ENCODE data around the gene SCAPER. TPM values are rescaled to one million over a fixed set of nuclear protein-coding genes. Genes with fewer than 3 reads are reported as not detected.
A peak's percentile ranks its signal among the peaks of the same experiment; 100 is the strongest.

SCAPER gene
- total RNA-seq, 1 experiment from 2014 or later: 21.5 TPM

GRCh38 chr15:76347482-76348055, 557.6 kb downstream of the SCAPER start:
- H3K36me3 ChIP-seq (ENCODE audit: insufficient read depth, low read length, poor library complexity, severe bottlenecking): no peaks in the 10 kb centered on the region
- no TSS peak for BruUV-seq (replicated peaks)
- H3K27me3 ChIP-seq (replicated peaks; ENCODE audit: insufficient read depth, low read depth, low read length, poor library complexity): peaks cover 61% of the 10 kb centered on the region
- no peaks in the 10 kb centered on the region for H3K9me3 ChIP-seq (ENCODE audit: low read depth, low read length, poor library complexity, severe bottlenecking)
- H3K27ac ChIP-seq (ENCODE audit: low read depth, low read length, poor library complexity, severe bottlenecking): no peak overlapping the region
- H3K4me3 ChIP-seq (ENCODE audit: low read depth, low read length, poor library complexity, severe bottlenecking): peak overlapping the region; percentile 47
- no peak for TF ChIP-seq CTCF (conservative IDR thresholded peaks at IDR 0.05; ENCODE audit: low read depth, low read length)
- no peak for TF ChIP-seq EZH2 (IDR thresholded peaks at IDR 0.05; ENCODE audit: borderline replicate concordance, low read depth, low read length, poor library complexity, severe bottlenecking)
- no peak for DNase-seq (ENCODE audit: low spot score)
- ChIA-PET POLR2A (ENCODE audit: low non-redundant PET) (interaction anchor here (0.6 kb wide), 1 partner anchor 30 kb away, joined by 3 read pairs; no protein-coding TSS in a partner anchor), CTCF (no interaction called here)
- peaks cover 22% of the 10 kb centered on the region for H3K4me1 ChIP-seq (ENCODE audit: insufficient read depth, low read length, poor library complexity, severe bottlenecking)
- intact Hi-C loops (cut with micrococcal nuclease; ENCODE audit: unreplicated experiment): no loop called here

GRCh38 chr15:76346669-76347481, 558.3 kb downstream of the SCAPER start:
- Histone ChIP-seq H3K4me1 (ENCODE audit: insufficient read depth, low read length, poor library complexity, severe bottlenecking) (peaks cover 22% of the 10 kb centered on the region), H3K9me3 (ENCODE audit: low read depth, low read length, poor library complexity, severe bottlenecking) (no peaks in the 10 kb centered on the region), H3K4me3 (ENCODE audit: low read depth, low read length, poor library complexity, severe bottlenecking) (peak overlapping the region; percentile 47), H3K27me3 (replicated peaks; ENCODE audit: insufficient read depth, low read depth, low read length, poor library complexity) (peaks cover 68% of the 10 kb centered on the region), H3K27ac (ENCODE audit: low read depth, low read length, poor library complexity, severe bottlenecking) (no peak overlapping the region), H3K36me3 (ENCODE audit: insufficient read depth, low read length, poor library complexity, severe bottlenecking) (no peaks in the 10 kb centered on the region)
- no TSS peak for BruUV-seq (replicated peaks)
- peak; percentile 74 for DNase-seq (ENCODE audit: low spot score)
- TF ChIP-seq EZH2 (IDR thresholded peaks at IDR 0.05; ENCODE audit: borderline replicate concordance, low read depth, low read length, poor library complexity, severe bottlenecking) (peak; percentile 67), CTCF (conservative IDR thresholded peaks at IDR 0.05; ENCODE audit: low read depth, low read length) (no peak)
- intact Hi-C loops (cut with micrococcal nuclease; ENCODE audit: unreplicated experiment): no loop called here
- POLR2A ChIA-PET (ENCODE audit: low non-redundant PET): interaction anchor here (0.6 kb wide), 1 partner anchor 30 kb away, joined by 3 read pairs; no protein-coding TSS in a partner anchor
- CTCF ChIA-PET: no interaction called here

GRCh38 chr15:76345880-76346668, 559.1 kb downstream of the SCAPER start:
- H3K27ac ChIP-seq (ENCODE audit: low read depth, low read length, poor library complexity, severe bottlenecking): no peak overlapping the region
- H3K4me1 ChIP-seq (ENCODE audit: insufficient read depth, low read length, poor library complexity, severe bottlenecking): peaks cover 24% of the 10 kb centered on the region
- no peaks in the 10 kb centered on the region for H3K9me3 ChIP-seq (ENCODE audit: low read depth, low read length, poor library complexity, severe bottlenecking)
- intact Hi-C loops (cut with micrococcal nuclease; ENCODE audit: unreplicated experiment): no loop called here
- peaks cover 76% of the 10 kb centered on the region for H3K27me3 ChIP-seq (replicated peaks; ENCODE audit: insufficient read depth, low read depth, low read length, poor library complexity)
- POLR2A ChIA-PET (ENCODE audit: low non-redundant PET): no interaction called here
- DNase-seq (ENCODE audit: low spot score): no peak
- CTCF ChIA-PET: no interaction called here
- peak overlapping the region; percentile 47 for H3K4me3 ChIP-seq (ENCODE audit: low read depth, low read length, poor library complexity, severe bottlenecking)
- no peak for TF ChIP-seq CTCF (conservative IDR thresholded peaks at IDR 0.05; ENCODE audit: low read depth, low read length)
- TF ChIP-seq EZH2 (IDR thresholded peaks at IDR 0.05; ENCODE audit: borderline replicate concordance, low read depth, low read length, poor library complexity, severe bottlenecking): no peak
- BruUV-seq (replicated peaks): no TSS peak
- no peaks in the 10 kb centered on the region for H3K36me3 ChIP-seq (ENCODE audit: insufficient read depth, low read length, poor library complexity, severe bottlenecking)
